GM12801 (cell line): Measurements from ENCODE around the gene CNTNAP5.

Experiments used
- CTCF ChIP-seq: IDR thresholded peaks from one replicate; pipeline ENCODE4 v1.5.1; 2011; ENCODE audit warnings: control low read depth; ENCODE audit not compliant: insufficient read length; ENCODE audit errors: extremely low read depth

CNTNAP5 gene

DNA sequence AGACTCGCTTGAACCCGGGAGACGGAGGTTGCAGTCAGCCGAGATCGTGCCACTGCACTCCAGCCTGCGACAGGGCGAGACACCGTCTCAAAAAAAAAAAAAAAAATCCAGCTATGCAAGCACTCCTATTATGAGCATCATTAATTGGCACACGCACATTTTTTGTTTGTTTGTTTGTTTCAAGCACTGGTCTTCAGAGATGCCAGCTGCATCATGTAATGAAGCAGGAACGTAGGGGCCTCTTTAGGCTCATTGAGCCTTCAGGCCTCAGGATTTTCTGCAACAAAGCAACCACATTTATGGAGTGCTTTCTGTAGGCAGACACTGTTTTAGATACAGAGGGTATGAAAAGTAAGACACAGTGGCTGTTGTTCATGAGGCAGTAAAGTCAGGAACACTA, 585.8 kb downstream of the CNTNAP5 start:
- no peak for TF ChIP-seq CTCF

- no peak for TF ChIP-seq CTCF
Measured at GRCh38 chr2:124623560-124623959, 598.5 kb downstream of the CNTNAP5 start.

- TF ChIP-seq CTCF, result no peak
Measured at GRCh38 chr2:124625561-124625960, 600.5 kb downstream of the CNTNAP5 start.

DNA sequence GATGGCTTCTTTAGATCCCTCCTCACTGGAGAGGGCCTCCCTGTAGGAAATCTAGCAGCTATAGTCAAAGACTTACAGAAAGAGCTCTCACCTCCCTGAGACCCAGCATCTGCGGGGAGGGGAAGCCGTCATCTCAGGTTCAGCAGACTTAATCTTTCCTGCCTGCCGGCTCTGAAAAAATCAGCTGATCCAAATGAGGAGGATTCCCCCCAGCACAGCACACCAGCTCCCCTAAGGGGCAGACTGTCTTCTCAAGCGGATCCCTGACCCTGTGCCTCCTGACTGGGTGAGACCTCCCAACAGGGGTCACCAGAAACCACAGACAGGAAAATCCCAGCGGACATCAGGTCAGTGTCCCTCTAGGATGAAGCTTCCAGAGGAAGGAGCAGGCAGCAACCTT, 601.9 kb downstream of the CNTNAP5 start:
- TF ChIP-seq CTCF, result no peak

GRCh38 chr2:124633812-124634211, 608.7 kb downstream of the CNTNAP5 start:
- TF ChIP-seq CTCF, result no peak

GRCh38 chr2:124639524-124639923, 614.4 kb downstream of the CNTNAP5 start:
- no peak for TF ChIP-seq CTCF

GRCh38 chr2:124640221-124640750, 615.2 kb downstream of the CNTNAP5 start:
- no peak for TF ChIP-seq CTCF
